ENCODE results near the gene FAM168A.
A peak's percentile ranks its signal among the peaks of the same experiment; 100 is the strongest.
"Not testable (repeated sequence)": the region's sequence is repeated elsewhere in the genome, so short reads cannot be mapped to it uniquely, and the experiment has no call there.

FAM168A gene

GRCh38 chr11:73513707-73514106 lies 84.2 kb downstream of the FAM168A start:
- DNase-seq, result no peak

- DNase-seq, result no peak
Measured at GRCh38 chr11:73510877-73511276, 87.0 kb downstream of the FAM168A start.

- DNase-seq, result no peak
Measured at GRCh38 chr11:73510106-73510505, 87.8 kb downstream of the FAM168A start.

GRCh38 chr11:73509188-73509587 lies 88.7 kb downstream of the FAM168A start:
- no peak for DNase-seq

- DNase-seq, result no peak
Measured at GRCh38 chr11:73508243-73509176, 89.4 kb downstream of the FAM168A start.

GRCh38 chr11:73507086-73507485 lies 90.8 kb downstream of the FAM168A start:
- peak; percentile 55 for DNase-seq

- no peak for DNase-seq
Measured at GRCh38 chr11:73506038-73506437, 91.9 kb downstream of the FAM168A start.

GRCh38 chr11:73498343-73498742 lies 99.6 kb downstream of the FAM168A start:
- no peak for DNase-seq

- DNase-seq, result no peak
Measured at GRCh38 chr11:73496134-73496533, 101.8 kb downstream of the FAM168A start.

- no peak for DNase-seq
Measured at GRCh38 chr11:73495731-73496130, 102.2 kb downstream of the FAM168A start.

GRCh38 chr11:73493956-73494598 lies 103.8 kb downstream of the FAM168A start:
- peak; percentile 91 for DNase-seq

- no peak for DNase-seq
Measured at GRCh38 chr11:73481626-73482025, 116.3 kb downstream of the FAM168A start.

- DNase-seq, result peak; percentile 5
Measured at GRCh38 chr11:73480677-73481076, 117.2 kb downstream of the FAM168A start.

- peak; percentile 35 for DNase-seq
Measured at GRCh38 chr11:73478737-73479347, 119.1 kb downstream of the FAM168A start.

- no peak for DNase-seq
Measured at GRCh38 chr11:73477518-73477917, 120.4 kb downstream of the FAM168A start.

- DNase-seq, result no peak
Measured at GRCh38 chr11:73475549-73476095, 122.3 kb downstream of the FAM168A start.

GRCh38 chr11:73473252-73473651 lies 124.7 kb downstream of the FAM168A start:
- no peak for DNase-seq

GRCh38 chr11:73470036-73470612 lies 127.8 kb downstream of the FAM168A start:
- not testable (repeated sequence) for DNase-seq

- DNase-seq, result no peak
Measured at GRCh38 chr11:73469401-73469800, 128.5 kb downstream of the FAM168A start.

- no peak for DNase-seq
Measured at GRCh38 chr11:73468590-73469161, 129.2 kb downstream of the FAM168A start.

GRCh38 chr11:73467505-73467904 lies 130.4 kb downstream of the FAM168A start:
- DNase-seq, result no peak

- no peak for DNase-seq
Measured at GRCh38 chr11:73466643-73467042, 131.3 kb downstream of the FAM168A start.

- no peak for DNase-seq
Measured at GRCh38 chr11:73465871-73466270, 132.0 kb downstream of the FAM168A start.
